GM12878 (cell line): ENCODE data around the gene NUP35. TPM values are rescaled to one million over a fixed set of nuclear protein-coding genes. Genes with fewer than 3 reads are reported as not detected.

Experiments
- ATAC-seq: fragments of 200-7000 bp; cut with Tn5 transposase; 3 replicates; pipeline ENCODE4 v1.9.1; 2020; ENCODE audit warnings: mild to moderate bottlenecking, moderate library complexity
- BruUV-seq: library from RNA; stranded (reverse); fragments of 400-500 nt; replicated peaks from 2 replicates; lab custom pipeline; 2021; lab: Mats Ljungman, UMichigan
- CTCF ChIA-PET: fragments of 300-600 bp; sonication (Branson Sonifier 250); formaldehyde crosslinking; extraction: SDS; loops from one replicate; lab custom pipeline; 2021; ENCODE audit warnings: inconsistent platforms; lab: Yijun Ruan, JAX
- POLR2A ChIA-PET: fragments of 350-600 bp; formaldehyde crosslinking; extraction: SDS; loops from one replicate; lab custom pipeline; 2021; ENCODE audit warnings: inconsistent platforms; lab: Charles Lee
- RAD21 ChIA-PET: fragments of 300-600 bp; sonication (Branson Sonifier 250); formaldehyde crosslinking; loops from one replicate; lab custom pipeline; 2023; ENCODE audit warnings: antibody characterized with exemption; ENCODE audit not compliant: unreplicated experiment; lab: Charles Lee
- SMC1A ChIA-PET: fragments of 300-600 bp; sonication (Branson Sonifier 250); formaldehyde crosslinking; loops from one replicate; lab custom pipeline; 2023; ENCODE audit not compliant: unreplicated experiment, uncharacterized antibody; lab: Charles Lee
- DNase-seq: peaks from one replicate; pipeline ENCODE4 v3.0.0-alpha.2; 2011; ENCODE audit warnings: low read depth, low spot score
- FAIRE-seq: peaks from 3 replicates; lab custom pipeline; 2011; peaks lifted over from hg19 to GRCh38; lab: Jason Lieb, UNC
- H2AFZ ChIP-seq: 2 replicates; pipeline ENCODE4 v1.6.0; 2011; ENCODE audit warnings: low read depth, low read length, control low read depth; ENCODE audit not compliant: control insufficient read depth
- H3K27ac ChIP-seq: 2 replicates; pipeline ENCODE4 v1.5.1; 2011; ENCODE audit warnings: control low read depth; ENCODE audit not compliant: control insufficient read depth, insufficient read depth
- H3K27me3 ChIP-seq, 2 experiments: replicated peaks in 1 of 2; 2 replicates each; pipeline versions ENCODE4 v1.6.0 to v1.6.1; 2011; ENCODE audit warnings: low read length in 1 of 2; ENCODE audit not compliant: control insufficient read depth in 2 of 2, insufficient read depth in 2 of 2
- H3K36me3 ChIP-seq, 2 experiments: 2 replicates each; pipeline ENCODE4 v1.5.1; 2011; ENCODE audit warnings: low read length in 1 of 2; ENCODE audit not compliant: control insufficient read depth in 2 of 2, insufficient read depth in 2 of 2
- H3K4me1 ChIP-seq: 2 replicates; pipeline ENCODE4 v1.6.1; 2011; ENCODE audit warnings: mild to moderate bottlenecking, low read length, moderate library complexity, mixed read lengths; ENCODE audit not compliant: control insufficient read depth, insufficient read depth
- H3K4me2 ChIP-seq: 2 replicates; pipeline ENCODE4 v1.6.0; 2011; ENCODE audit warnings: control low read depth; ENCODE audit not compliant: control insufficient read depth, insufficient read depth
- H3K4me3 ChIP-seq: fragments of 200-600 bp; sonication (generic); 2 replicates; pipeline ENCODE4 v1.5.1; 2016
- H3K79me2 ChIP-seq: 2 replicates; pipeline ENCODE4 v1.6.0; 2011; ENCODE audit warnings: low read length; ENCODE audit not compliant: control insufficient read depth, insufficient read depth
- H3K9ac ChIP-seq: 2 replicates; pipeline ENCODE4 v1.8.0; 2011; ENCODE audit warnings: low read length, control low read depth, mixed read lengths; ENCODE audit not compliant: control insufficient read depth, insufficient read depth
- H3K9me3 ChIP-seq: replicated peaks from 3 replicates; pipeline ENCODE4 v1.5.1; 2011; ENCODE audit warnings: mild to moderate bottlenecking, low read length; ENCODE audit not compliant: control insufficient read depth, insufficient read depth
- H4K20me1 ChIP-seq: 2 replicates; pipeline ENCODE4 v1.6.0; 2011; ENCODE audit not compliant: control insufficient read depth, insufficient read depth
- ASH2L ChIP-seq: fragments of 300-600, 200-600 bp; sonication (generic); IDR thresholded peaks from 2 replicates; pipeline ENCODE4 v1.6.1; 2017; ENCODE audit warnings: low read depth, mild to moderate bottlenecking, borderline replicate concordance
- ATF7 ChIP-seq: fragments of 450-650 bp; IDR thresholded peaks from 2 replicates; pipeline ENCODE4 v1.6.1; 2016; ENCODE audit warnings: low read depth, mild to moderate bottlenecking
- CREB1 ChIP-seq: IDR thresholded peaks from 2 replicates; pipeline ENCODE4 v1.6.1; 2012; ENCODE audit warnings: low read depth, mild to moderate bottlenecking, inconsistent platforms
- E2F8 ChIP-seq: fragments of 450-650 bp; IDR thresholded peaks from 2 replicates; pipeline ENCODE4 v1.6.1; 2018; ENCODE audit warnings: mild to moderate bottlenecking, low read depth, moderate library complexity; ENCODE audit not compliant: partially characterized antibody
- IRF3 ChIP-seq: fragments of 450-650 bp; IDR thresholded peaks from 2 replicates; pipeline ENCODE4 v1.6.1; 2014; ENCODE audit warnings: mild to moderate bottlenecking
- IRF4 ChIP-seq: IDR thresholded peaks from 2 replicates; pipeline ENCODE4 v1.6.1; 2011; ENCODE audit warnings: low read depth, low read length
- IRF5 ChIP-seq: fragments of 450-650 bp; IDR thresholded peaks from 2 replicates; pipeline ENCODE4 v1.6.1; 2017; ENCODE audit warnings: borderline replicate concordance
- MLLT1 ChIP-seq: fragments of 450-650 bp; IDR thresholded peaks from 2 replicates; pipeline ENCODE4 v1.6.1; 2016; ENCODE audit warnings: mild to moderate bottlenecking
- MYB ChIP-seq: fragments of 150-350 bp; IDR thresholded peaks from 2 replicates; pipeline ENCODE4 v1.6.1; 2014; ENCODE audit warnings: mild to moderate bottlenecking, low read depth, low read length, borderline replicate concordance
- MYC ChIP-seq: IDR thresholded peaks from 2 replicates; pipeline ENCODE4 v1.6.1; 2011; ENCODE audit warnings: mild to moderate bottlenecking, low read length, moderate library complexity, inconsistent platforms; ENCODE audit not compliant: insufficient read depth, insufficient replicate concordance, insufficient read length, severe bottlenecking
- PKNOX1 ChIP-seq: fragments of 450-650 bp; IDR thresholded peaks from 2 replicates; pipeline ENCODE4 v1.6.1; 2016; ENCODE audit warnings: mild to moderate bottlenecking
- POLR2AphosphoS2 ChIP-seq: IDR thresholded peaks from 2 replicates; pipeline ENCODE4 v1.6.1; 2011; ENCODE audit warnings: low read depth, mild to moderate bottlenecking, low read length, improper control_type of control experiment, moderate library complexity
- RB1 ChIP-seq: fragments of 450-650 bp; formaldehyde crosslinking; IDR thresholded peaks from 2 replicates; pipeline ENCODE4 v1.6.1; 2017; ENCODE audit warnings: mild to moderate bottlenecking, borderline replicate concordance
- SMC3 ChIP-seq: IDR thresholded peaks from 2 replicates; pipeline ENCODE4 v1.6.1; 2011; ENCODE audit warnings: low read length, improper control_type of control experiment, borderline replicate concordance
- SP1 ChIP-seq: IDR thresholded peaks from one replicate; pipeline ENCODE4 v1.6.1; 2011; ENCODE audit warnings: low read depth, low read length
- SPI1 ChIP-seq: IDR thresholded peaks from 2 replicates; pipeline ENCODE4 v1.6.1; 2011; ENCODE audit warnings: low read depth, mild to moderate bottlenecking, low read length, moderate library complexity, borderline replicate concordance; ENCODE audit not compliant: insufficient read depth
- STAT3 ChIP-seq: IDR thresholded peaks from 2 replicates; pipeline ENCODE4 v1.6.1; 2011; ENCODE audit warnings: low read depth, low read length, improper control_type of control experiment
- TCF7 ChIP-seq: IDR thresholded peaks from 2 replicates; pipeline ENCODE4 v1.6.1; 2014; ENCODE audit warnings: antibody characterized with exemption, borderline replicate concordance
- WGBS: methylation state at CpG from one replicate; pipeline ENCODE4 v1.1.6; 2016; ENCODE audit warnings: low lambda C conversion rate; ENCODE audit not compliant: insufficient replicate concordance, insufficient coverage; ENCODE audit errors: missing lambda C conversion rate; 5-methylcytosine and 5-hydroxymethylcytosine counted together
- in situ Hi-C: fragments of 300-500 bp; cut with MboI; formaldehyde crosslinking; loops from 9 replicates; pipeline ENCODE4 v1.14.3; 2018; ENCODE audit warnings: mixed read lengths
- intact Hi-C: fragments of 100-400 bp; cut with micrococcal nuclease; formaldehyde crosslinking; loops from one replicate; pipeline ENCODE4 v1.14.2; 2022; ENCODE audit not compliant: unreplicated experiment
- polyA plus RNA-seq, 11 experiments: library from polyadenylated mRNA; depleted of rRNA in 4 of 11; unstranded in 6 of 11; stranded (reverse) in 5 of 11; fragments of >200 nt; fragmentation: Nextera tagmentation in 4 of 11; fragmentation: Illumina TruSeq in 1 of 11; extraction: Ambion mirVana in 4 of 11; extraction: Trizol in 1 of 11; gene quantifications; 1 replicate in 1 of 11; 2 replicates in 10 of 11; pipeline versions ENCODE4 v1.2.1 to v1.2.3, GENCODE V29; 2011 to 2016; ENCODE audit warnings: inconsistent platforms in 2 of 11, missing spikeins in 2 of 11, low read depth in 1 of 11
- total RNA-seq, 4 experiments: library from RNA; depleted of rRNA in 3 of 4; stranded (reverse); fragments of >200 nt in 3 of 4; fragmentation: Illumina TruSeq in 1 of 4; extraction: Trizol in 1 of 4; gene quantifications; 2 replicates each; pipeline versions ENCODE4 v1.2.1 to v1.2.3, GENCODE V29; 2013 to 2021

The NUP35 gene
- total and polyA plus RNA-seq, 10 of the 15 experiments (the other 5 are each of a cell fraction or from before 2014, with no cell fraction given) = 21.4 to 57.3 (median 30.7) TPM

GRCh38 chr2:183088061-183088460 is 36.2 kb upstream of the NUP35 start:
- H3K9me3 ChIP-seq = no peaks in the 10 kb centered on the region
- H3K27ac ChIP-seq = no peak overlapping the region
- H3K27me3 ChIP-seq = no peaks in the 10 kb centered on the region; a peak in 1 of 4 replicates
- H3K4me1 ChIP-seq = peaks cover 2% of the 10 kb centered on the region; the same call in 1 of the 2 replicates
- POLR2A ChIA-PET = no interaction called here
- H4K20me1 ChIP-seq = no peaks in the 10 kb centered on the region
- H3K4me3 ChIP-seq = no peak overlapping the region
- SMC1A ChIA-PET = no interaction called here
- intact Hi-C loops (no loop called here), in situ Hi-C loops (no loop called here)
- ATAC-seq (no peak), FAIRE-seq (no peak), DNase-seq (no peak)
- RAD21 ChIA-PET = no interaction called here
- no peak overlapping the region for H3K9ac ChIP-seq
- WGBS = 44% methylated on average over 3 of the region's 3 CpGs
- no TSS peak for BruUV-seq
- H2AFZ ChIP-seq = no peak overlapping the region
- TF ChIP-seq STAT3 (no peak), TCF7 (no peak), MLLT1 (no peak), ASH2L (no peak), CREB1 (no peak), SMC3 (no peak), IRF4 (no peak), SP1 (no peak), RB1 (no peak), SPI1 (no peak), IRF3 (no peak), IRF5 (no peak), MYB (no peak), MYC (no peak), E2F8 (no peak), ATF7 (no peak), PKNOX1 (no peak), POLR2AphosphoS2 (no peak)
- H3K79me2 ChIP-seq = no peaks in the 10 kb centered on the region
- no peaks in the 10 kb centered on the region for H3K36me3 ChIP-seq
- CTCF ChIA-PET = no interaction called here
- no peak overlapping the region for H3K4me2 ChIP-seq
